Breast epithelium (tissue), 4 donors: ENCODE results near the gene RNF130. TPM values are rescaled to one million over a fixed set of nuclear protein-coding genes. Genes with fewer than 3 reads are reported as not detected.
A peak's percentile ranks its signal among the peaks of the same experiment; 100 is the strongest.
"Not testable (repeated sequence)": the region's sequence is repeated elsewhere in the genome, so short reads cannot be mapped to it uniquely, and the experiment has no call there.

ENCODE experiments used
- DNase-seq, 2 donors: peaks; one replicate each; pipeline ENCODE4 v3.0.0-alpha.2; 2019; ENCODE audit warnings: low spot score in 2 of 2
- H3K27ac ChIP-seq, 2 donors: fragments of 200-600 bp; sonication (generic) in 1 of 2; one replicate each; pipeline ENCODE4 v1.5.1; 2016 to 2019; ENCODE audit warnings: mild to moderate bottlenecking in 1 of 2
- H3K27me3 ChIP-seq, 2 donors: fragments of 200-600 bp; sonication (generic) in 1 of 2; one replicate each; pipeline versions ENCODE4 v1.5.1 to v1.6.0; 2017 to 2019; ENCODE audit warnings: control low read depth in 1 of 2, mild to moderate bottlenecking in 1 of 2
- H3K36me3 ChIP-seq: fragments of 200-600 bp; one replicate; pipeline ENCODE4 v1.5.1; 2019
- H3K4me1 ChIP-seq, 2 donors: fragments of 200-600 bp; sonication (generic); one replicate each; pipeline ENCODE4 v1.5.1; 2016 to 2019; ENCODE audit warnings: control low read depth in 1 of 2
- H3K4me3 ChIP-seq, 3 donors: fragments of 200-600 bp; sonication (generic); 1 replicate in 2 of 3; 2 replicates in 1 of 3; pipeline ENCODE4 v1.5.1; 2016 to 2019; ENCODE audit warnings: mild to moderate bottlenecking in 3 of 3, moderate library complexity in 2 of 3
- H3K9me3 ChIP-seq, 2 donors: fragments of 200-600 bp; sonication (generic) in 1 of 2; one replicate each; pipeline ENCODE4 v1.5.1; 2016 to 2019; ENCODE audit warnings: control low read depth in 1 of 2
- CTCF ChIP-seq, 3 donors: fragments of 450-650 bp; IDR thresholded peaks; one replicate each; pipeline ENCODE4 v1.5.1; 2016 to 2017; ENCODE audit warnings: antibody characterized with exemption in 3 of 3, mild to moderate bottlenecking in 3 of 3, moderate library complexity in 3 of 3
- POLR2A ChIP-seq: fragments of 450-650 bp; IDR thresholded peaks from one replicate; pipeline ENCODE4 v1.6.1; 2016; ENCODE audit warnings: antibody characterized with exemption, mild to moderate bottlenecking, moderate library complexity
- POLR2AphosphoS5 ChIP-seq, 3 donors: sonication (generic); formaldehyde crosslinking; IDR thresholded peaks; one replicate each; pipeline ENCODE4 v1.6.1; 2017; ENCODE audit warnings: antibody characterized with exemption in 3 of 3
- intact Hi-C: fragments of 100-400 bp; cut with DNase I; formaldehyde crosslinking; loops from one replicate; pipeline ENCODE4 v1.15.1; 2023; ENCODE audit warnings: low total_unique reads
- total RNA-seq, 3 donors: library from RNA; depleted of rRNA; stranded (reverse); fragments of >200 nt; gene quantifications; one replicate each; pipeline ENCODE4 v1.1.0, GENCODE V29; 2016

The RNF130 gene
- total RNA-seq, 3 donors from 2014 or later, result 114 to 267 (median 143) TPM

GRCh38 chr5:180090769-180091546, 19.4 kb upstream of the RNF130 start:
- Histone ChIP-seq H3K27me3 (no peaks in the 10 kb centered on the region), H3K9me3 (no peaks in the 10 kb centered on the region), H3K27ac (peak overlapping the region in 1 of 2 donors; percentile 74), H3K36me3 (no peaks in the 10 kb centered on the region), H3K4me3 (peak overlapping the region; percentile 43 to 69 (median 55)), H3K4me1 (no peaks in the 10 kb centered on the region)
- peak in 1 of 2 donors; percentile 27 for DNase-seq
- no peak for TF ChIP-seq POLR2AphosphoS5 (IDR thresholded peaks at IDR 0.05)
- no peak for TF ChIP-seq CTCF (IDR thresholded peaks at IDR 0.05)
- TF ChIP-seq POLR2A, result no peak
- intact Hi-C loops, result no loop called here

GRCh38 chr5:180090098-180090768, 18.7 kb upstream of the RNF130 start:
- no peaks in the 10 kb centered on the region for H3K36me3 ChIP-seq
- intact Hi-C loops, result no loop called here
- no peaks in the 10 kb centered on the region for H3K27me3 ChIP-seq
- TF ChIP-seq CTCF (IDR thresholded peaks at IDR 0.05) (peak; percentile 66 to 84 (median 70)), POLR2A (no peak), POLR2AphosphoS5 (IDR thresholded peaks at IDR 0.05) (peak in 1 of 3 donors; percentile 26)
- peak in 1 of 2 donors; percentile 49 for DNase-seq
- peak overlapping the region; percentile 43 to 69 (median 55) for H3K4me3 ChIP-seq
- no peaks in the 10 kb centered on the region for H3K9me3 ChIP-seq
- H3K4me1 ChIP-seq, result no peaks in the 10 kb centered on the region
- H3K27ac ChIP-seq, result peak overlapping the region; percentile 74 to 87

GRCh38 chr5:180089628-180090027, 18.1 kb upstream of the RNF130 start:
- H3K9me3 ChIP-seq, H3K27me3 ChIP-seq, DNase-seq, H3K36me3 ChIP-seq, H3K27ac ChIP-seq, H3K4me1 ChIP-seq, intact Hi-C loops: not testable (repeated sequence)
- H3K4me3 ChIP-seq, result peak overlapping the region; percentile 43 to 69 (median 55)

GRCh38 chr5:180088561-180088960, 17.0 kb upstream of the RNF130 start:
- no peaks in the 10 kb centered on the region for H3K36me3 ChIP-seq
- H3K4me3 ChIP-seq, result no peak overlapping the region
- no peaks in the 10 kb centered on the region for H3K9me3 ChIP-seq
- no peak for TF ChIP-seq POLR2AphosphoS5 (IDR thresholded peaks at IDR 0.05)
- TF ChIP-seq POLR2A, result no peak
- TF ChIP-seq CTCF (IDR thresholded peaks at IDR 0.05), result no peak
- DNase-seq, result no peak
- no peak overlapping the region for H3K27ac ChIP-seq
- intact Hi-C loops, result no loop called here
- no peaks in the 10 kb centered on the region for H3K4me1 ChIP-seq
- H3K27me3 ChIP-seq, result no peaks in the 10 kb centered on the region

- TF ChIP-seq POLR2AphosphoS5 (IDR thresholded peaks at IDR 0.05), result no peak
- no peak for TF ChIP-seq POLR2A
- TF ChIP-seq CTCF (IDR thresholded peaks at IDR 0.05), result no peak
- no peak overlapping the region for H3K4me3 ChIP-seq
- H3K4me1 ChIP-seq, result no peaks in the 10 kb centered on the region
- no peak overlapping the region for H3K27ac ChIP-seq
- no peak for DNase-seq
- no peaks in the 10 kb centered on the region for H3K27me3 ChIP-seq
- H3K36me3 ChIP-seq, result no peaks in the 10 kb centered on the region
- no peaks in the 10 kb centered on the region for H3K9me3 ChIP-seq
- intact Hi-C loops, result no loop called here
Observed at GRCh38 chr5:180086816-180087399, 15.3 kb upstream of the RNF130 start.
